Liver (tissue), 9 donors: ENCODE data around the gene KCNMA1. TPM values are rescaled to one million over a fixed set of nuclear protein-coding genes. Genes with fewer than 3 reads are reported as not detected.

Experiments
- DNase-seq: peaks from one replicate; pipeline ENCODE4 v3.0.0-alpha.2; 2017; ENCODE audit warnings: low spot score
- H3K27ac ChIP-seq, 2 donors: one replicate each; pipeline ENCODE4 v1.7.0; 2013; ENCODE audit warnings: inconsistent platforms in 2 of 2, low read length in 2 of 2, control low read depth in 1 of 2, low read depth in 1 of 2, mild to moderate bottlenecking in 1 of 2
- H3K27me3 ChIP-seq, 4 donors: one replicate each; pipeline versions ENCODE4 v1.6.1 to v1.7.0; 2013; ENCODE audit warnings: low read length in 3 of 4, inconsistent platforms in 1 of 4, mild to moderate bottlenecking in 1 of 4, moderate library complexity in 1 of 4; ENCODE audit not compliant: control insufficient read depth in 4 of 4, insufficient read depth in 4 of 4
- H3K36me3 ChIP-seq, 4 donors: one replicate each; pipeline versions ENCODE4 v1.6.1 to v1.7.0; 2013; ENCODE audit warnings: low read length in 3 of 4, mild to moderate bottlenecking in 3 of 4, low read depth in 1 of 4, moderate library complexity in 1 of 4; ENCODE audit not compliant: control insufficient read depth in 4 of 4, insufficient read depth in 3 of 4
- H3K4me1 ChIP-seq, 4 donors: one replicate each; pipeline versions ENCODE4 v1.6.1 to v1.7.0; 2013; ENCODE audit warnings: low read length in 3 of 4, mild to moderate bottlenecking in 3 of 4, moderate library complexity in 1 of 4; ENCODE audit not compliant: control insufficient read depth in 4 of 4, insufficient read depth in 4 of 4
- H3K4me3 ChIP-seq, 3 donors: one replicate each; pipeline versions ENCODE4 v1.6.1 to v1.7.0; 2013; ENCODE audit warnings: low read length in 3 of 3, control low read depth in 1 of 3, low read depth in 1 of 3, mild to moderate bottlenecking in 1 of 3
- H3K9ac ChIP-seq, 2 donors: one replicate each; pipeline ENCODE4 v1.7.0; 2013; ENCODE audit warnings: low read length in 2 of 2, mild to moderate bottlenecking in 2 of 2, moderate library complexity in 2 of 2, control low read depth in 1 of 2, low read depth in 1 of 2
- H3K9me3 ChIP-seq, 4 donors: one replicate each; pipeline versions ENCODE4 v1.6.1 to v1.7.0; 2013; ENCODE audit warnings: low read length in 3 of 4; ENCODE audit not compliant: control insufficient read depth in 4 of 4
- EGR1 ChIP-seq, 2 donors: IDR thresholded peaks; 2 replicates each; pipeline ENCODE4 v1.6.1; 2016 to 2018; ENCODE audit warnings: antibody characterized with exemption in 2 of 2, low read depth in 2 of 2
- FOXA1 ChIP-seq: IDR thresholded peaks from 2 replicates; pipeline ENCODE4 v1.6.1; 2016; ENCODE audit warnings: antibody characterized with exemption
- FOXA2 ChIP-seq: IDR thresholded peaks from 2 replicates; pipeline ENCODE4 v1.6.1; 2016; ENCODE audit warnings: antibody characterized with exemption
- GABPA ChIP-seq, 2 donors: IDR thresholded peaks in 1 of 2; conservative IDR thresholded peaks in 1 of 2; 2 replicates each; pipeline ENCODE4 v1.6.1; 2016; ENCODE audit warnings: antibody characterized with exemption in 2 of 2, mild to moderate bottlenecking in 1 of 2, moderate library complexity in 1 of 2
- HNF4G ChIP-seq: IDR thresholded peaks from 2 replicates; pipeline ENCODE4 v1.6.1; 2016; ENCODE audit warnings: antibody characterized with exemption
- NR2F2 ChIP-seq: IDR thresholded peaks from 2 replicates; pipeline ENCODE4 v1.6.1; 2016; ENCODE audit warnings: antibody characterized with exemption
- RAD21 ChIP-seq, 2 donors: IDR thresholded peaks; 2 replicates each; pipeline ENCODE4 v1.6.1; 2016; ENCODE audit warnings: antibody characterized with exemption in 2 of 2, mild to moderate bottlenecking in 2 of 2
- RXRA ChIP-seq, 2 donors: IDR thresholded peaks; 2 replicates each; pipeline ENCODE4 v1.6.1; 2017 to 2018; ENCODE audit warnings: antibody characterized with exemption in 2 of 2, mild to moderate bottlenecking in 1 of 2
- SP1 ChIP-seq: IDR thresholded peaks from 2 replicates; pipeline ENCODE4 v1.6.1; 2018; ENCODE audit warnings: antibody characterized with exemption, mild to moderate bottlenecking
- TAF1 ChIP-seq: conservative IDR thresholded peaks from 2 replicates; pipeline ENCODE4 v1.6.1; 2016; ENCODE audit warnings: antibody characterized with exemption, mild to moderate bottlenecking
- YY1 ChIP-seq: IDR thresholded peaks from 2 replicates; pipeline ENCODE4 v1.6.1; 2016; ENCODE audit warnings: antibody characterized with exemption, mild to moderate bottlenecking
- ZBTB33 ChIP-seq: IDR thresholded peaks from 2 replicates; pipeline ENCODE4 v1.6.1; 2016; ENCODE audit warnings: antibody characterized with exemption
- WGBS: extraction: QIAGEN DNeasy Blood & Tissue Kit; methylation state at CpG from one replicate; pipeline ENCODE4 v1.1.7; 2013; 5-methylcytosine and 5-hydroxymethylcytosine counted together
- polyA plus RNA-seq, 2 donors: library from polyadenylated mRNA; stranded (reverse) in 1 of 2; unstranded in 1 of 2; fragments of 200-250 nt in 1 of 2; fragments of >200 nt in 1 of 2; fragmentation: Nextera tagmentation in 1 of 2; extraction: Ambion mirVana in 1 of 2; gene quantifications; one replicate each; pipeline versions ENCODE4 v1.2.1 to v1.2.3, GENCODE V29; 2013 to 2015
- total RNA-seq, 2 donors: library from RNA; depleted of rRNA; stranded (reverse); fragments of >200 nt; gene quantifications; one replicate each; pipeline ENCODE4 v1.2.3, GENCODE V29; 2014
- TF ChIP-seq, protein P1 (sequence below): IDR thresholded peaks from 2 replicates; pipeline ENCODE4 v1.6.1; 2016; ENCODE audit warnings: antibody characterized with exemption
- TF ChIP-seq, protein P2 (sequence below): IDR thresholded peaks from 2 replicates; pipeline ENCODE4 v1.6.1; 2016; ENCODE audit warnings: antibody characterized with exemption, mild to moderate bottlenecking
- TF ChIP-seq, protein P3 (sequence below): IDR thresholded peaks from 2 replicates; pipeline ENCODE4 v1.6.1; 2016; ENCODE audit warnings: antibody characterized with exemption
- donor health status: healthy.
- donor health status: healthy.
- donor health status: healthy.
- donor health status: healthy.
- donor health status: healthy.

Gene KCNMA1
- total and polyA plus RNA-seq, 4 donors, result 2.5 to 9.7 (median 4.7) TPM

DNA sequence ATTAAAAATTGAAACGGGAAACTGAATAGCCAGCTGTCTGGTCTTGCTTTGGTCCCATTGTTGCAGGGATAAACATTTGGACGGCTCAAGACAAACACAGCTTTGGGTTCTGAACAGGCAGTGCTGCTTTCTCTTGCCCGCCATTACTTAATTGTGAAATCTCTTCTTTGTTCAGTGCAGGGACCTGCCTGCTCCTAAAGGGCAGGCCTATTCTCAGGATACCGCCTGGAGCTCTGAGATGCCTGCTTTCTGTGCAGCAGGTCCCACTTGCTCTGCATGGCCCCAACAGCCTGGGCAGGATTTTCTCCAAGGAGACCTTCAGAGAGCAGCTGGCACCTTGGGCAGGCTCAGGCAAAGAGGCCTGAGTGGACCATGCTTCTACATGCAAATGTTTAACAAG, 237.6 kb downstream of the KCNMA1 start:
- DNase-seq, result no peak
- Histone ChIP-seq H3K9ac (no peak overlapping the region), H3K27ac (no peak overlapping the region), H3K4me1 (no peaks in the 10 kb centered on the region), H3K4me3 (no peak overlapping the region), H3K36me3 (no peaks in the 10 kb centered on the region), H3K27me3 (no peaks in the 10 kb centered on the region), H3K9me3 (no peaks in the 10 kb centered on the region)
- WGBS, result 86% methylated on average over 4 of the region's 4 CpGs
- TF ChIP-seq, protein P1, sequence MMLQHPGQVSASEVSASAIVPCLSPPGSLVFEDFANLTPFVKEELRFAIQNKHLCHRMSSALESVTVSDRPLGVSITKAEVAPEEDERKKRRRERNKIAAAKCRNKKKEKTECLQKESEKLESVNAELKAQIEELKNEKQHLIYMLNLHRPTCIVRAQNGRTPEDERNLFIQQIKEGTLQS, result no peak
- TF ChIP-seq EGR1 (IDR thresholded peaks at IDR 0.05; ENCODE audit: low read depth in 2 of 2), result no peak

DNA sequence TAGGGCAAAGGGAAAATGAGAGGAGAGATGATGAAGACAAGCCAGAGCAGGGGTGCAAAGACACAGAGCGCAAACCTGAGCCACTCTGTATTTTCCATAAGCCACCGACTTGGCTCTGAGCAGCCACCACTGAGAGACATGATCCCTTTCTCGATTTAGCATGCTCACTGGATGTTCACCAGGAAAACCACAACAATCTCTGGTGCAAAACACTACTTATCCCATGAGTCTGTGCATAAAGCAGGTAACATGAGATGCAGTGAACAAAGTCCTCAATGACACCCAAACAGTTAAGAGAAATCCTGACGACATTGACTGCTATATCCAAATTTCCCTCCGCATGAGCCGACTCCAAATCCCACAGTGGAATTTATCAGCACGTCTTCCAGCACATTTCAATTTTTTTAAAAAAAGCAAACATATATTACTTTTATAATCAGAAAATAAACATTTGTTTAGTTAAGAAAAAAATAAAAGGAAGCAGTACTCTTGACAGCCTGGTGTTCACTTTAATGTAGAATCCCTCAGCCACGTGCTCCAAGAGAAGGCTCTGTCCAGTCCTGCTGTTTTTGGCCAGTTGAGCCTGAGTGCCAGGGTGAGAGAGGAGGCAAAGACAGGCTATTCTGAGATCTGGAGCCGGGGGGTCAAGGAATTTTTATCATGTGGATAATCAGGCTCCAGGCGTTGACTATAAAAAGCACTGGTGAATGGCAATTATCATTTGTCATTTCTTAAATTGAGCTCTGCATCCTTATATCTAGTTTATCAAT, 238.4 kb downstream of the KCNMA1 start:
- Histone ChIP-seq H3K9ac (no peak overlapping the region), H3K4me1 (no peaks in the 10 kb centered on the region), H3K4me3 (no peak overlapping the region), H3K27ac (no peak overlapping the region), H3K27me3 (no peaks in the 10 kb centered on the region), H3K36me3 (no peaks in the 10 kb centered on the region), H3K9me3 (no peaks in the 10 kb centered on the region)
- WGBS, result 85% methylated on average over 10 of the region's 10 CpGs
- no peak for DNase-seq
- no peak for TF ChIP-seq RAD21 (IDR thresholded peaks at IDR 0.05)
- no peak for TF ChIP-seq EGR1 (IDR thresholded peaks at IDR 0.05; ENCODE audit: low read depth in 2 of 2)
- no peak for TF ChIP-seq FOXA2
- TF ChIP-seq, protein P1, result no peak
- TF ChIP-seq, protein P2, sequence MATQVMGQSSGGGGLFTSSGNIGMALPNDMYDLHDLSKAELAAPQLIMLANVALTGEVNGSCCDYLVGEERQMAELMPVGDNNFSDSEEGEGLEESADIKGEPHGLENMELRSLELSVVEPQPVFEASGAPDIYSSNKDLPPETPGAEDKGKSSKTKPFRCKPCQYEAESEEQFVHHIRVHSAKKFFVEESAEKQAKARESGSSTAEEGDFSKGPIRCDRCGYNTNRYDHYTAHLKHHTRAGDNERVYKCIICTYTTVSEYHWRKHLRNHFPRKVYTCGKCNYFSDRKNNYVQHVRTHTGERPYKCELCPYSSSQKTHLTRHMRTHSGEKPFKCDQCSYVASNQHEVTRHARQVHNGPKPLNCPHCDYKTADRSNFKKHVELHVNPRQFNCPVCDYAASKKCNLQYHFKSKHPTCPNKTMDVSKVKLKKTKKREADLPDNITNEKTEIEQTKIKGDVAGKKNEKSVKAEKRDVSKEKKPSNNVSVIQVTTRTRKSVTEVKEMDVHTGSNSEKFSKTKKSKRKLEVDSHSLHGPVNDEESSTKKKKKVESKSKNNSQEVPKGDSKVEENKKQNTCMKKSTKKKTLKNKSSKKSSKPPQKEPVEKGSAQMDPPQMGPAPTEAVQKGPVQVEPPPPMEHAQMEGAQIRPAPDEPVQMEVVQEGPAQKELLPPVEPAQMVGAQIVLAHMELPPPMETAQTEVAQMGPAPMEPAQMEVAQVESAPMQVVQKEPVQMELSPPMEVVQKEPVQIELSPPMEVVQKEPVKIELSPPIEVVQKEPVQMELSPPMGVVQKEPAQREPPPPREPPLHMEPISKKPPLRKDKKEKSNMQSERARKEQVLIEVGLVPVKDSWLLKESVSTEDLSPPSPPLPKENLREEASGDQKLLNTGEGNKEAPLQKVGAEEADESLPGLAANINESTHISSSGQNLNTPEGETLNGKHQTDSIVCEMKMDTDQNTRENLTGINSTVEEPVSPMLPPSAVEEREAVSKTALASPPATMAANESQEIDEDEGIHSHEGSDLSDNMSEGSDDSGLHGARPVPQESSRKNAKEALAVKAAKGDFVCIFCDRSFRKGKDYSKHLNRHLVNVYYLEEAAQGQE, result no peak

DNA sequence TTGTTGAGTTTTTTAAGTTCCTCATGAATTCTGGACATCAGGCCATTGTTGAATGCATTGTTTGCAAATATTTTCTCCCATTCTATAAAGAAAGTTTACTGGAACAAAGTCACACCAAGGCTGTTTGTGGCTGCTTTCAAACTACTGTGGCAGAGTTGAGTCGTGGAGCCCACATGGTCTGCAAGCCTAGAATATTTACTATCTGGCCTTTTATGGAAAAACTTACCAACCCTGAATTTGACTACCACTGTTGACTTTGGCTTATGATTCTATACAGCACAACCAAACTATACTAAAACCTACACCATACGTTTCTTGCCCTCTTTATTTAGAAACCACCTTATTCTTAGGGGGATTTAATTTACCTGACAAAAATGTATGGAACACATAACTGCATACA, 239.1 kb downstream of the KCNMA1 start:
- Histone ChIP-seq H3K27ac (no peak overlapping the region), H3K4me3 (no peak overlapping the region), H3K9me3 (no peaks in the 10 kb centered on the region), H3K36me3 (no peaks in the 10 kb centered on the region), H3K9ac (no peak overlapping the region), H3K4me1 (no peaks in the 10 kb centered on the region), H3K27me3 (no peaks in the 10 kb centered on the region)
- 82% methylated on average over 2 of the region's 2 CpGs for WGBS
- no peak for TF ChIP-seq ZBTB33
- TF ChIP-seq RAD21 (IDR thresholded peaks at IDR 0.05), result no peak
- no peak for TF ChIP-seq RXRA (IDR thresholded peaks at IDR 0.05)
- TF ChIP-seq, protein P2, result no peak
- TF ChIP-seq TAF1, result no peak
- TF ChIP-seq NR2F2, result no peak
- no peak for TF ChIP-seq SP1
- TF ChIP-seq, protein P3, sequence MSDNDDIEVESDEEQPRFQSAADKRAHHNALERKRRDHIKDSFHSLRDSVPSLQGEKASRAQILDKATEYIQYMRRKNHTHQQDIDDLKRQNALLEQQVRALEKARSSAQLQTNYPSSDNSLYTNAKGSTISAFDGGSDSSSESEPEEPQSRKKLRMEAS, result no peak
- TF ChIP-seq, protein P1, result no peak
- TF ChIP-seq GABPA (IDR thresholded peaks at IDR 0.05 in 1 of 2, conservative IDR thresholded peaks at IDR 0.05 in 1 of 2), result no peak
- no peak for TF ChIP-seq FOXA1
- TF ChIP-seq YY1, result no peak
- no peak for TF ChIP-seq HNF4G
- no peak for TF ChIP-seq FOXA2
- DNase-seq, result no peak
